GM19324 (cell line): ENCODE data around the gene TASP1.

Source experiments
- ATAC-seq: cut with Tn5 transposase; IDR thresholded peaks from one replicate; pipeline ENCODE4 v1.9.1; 2021; ENCODE audit warnings: mild to moderate bottlenecking, moderate library complexity; ENCODE audit not compliant: unreplicated experiment, low FRiP score

The TASP1 gene

GRCh38 chr20:13452470-13453124 is 186.1 kb downstream of the TASP1 start:
- ATAC-seq: no peak

GRCh38 chr20:13449868-13450434 is 188.8 kb downstream of the TASP1 start:
- no peak for ATAC-seq

GRCh38 chr20:13447385-13448180 is 191.1 kb downstream of the TASP1 start:
- ATAC-seq: no peak

GRCh38 chr20:13443690-13444089 is 195.0 kb downstream of the TASP1 start:
- no peak for ATAC-seq

GRCh38 chr20:13442986-13443385 is 195.7 kb downstream of the TASP1 start:
- ATAC-seq: no peak

DNA sequence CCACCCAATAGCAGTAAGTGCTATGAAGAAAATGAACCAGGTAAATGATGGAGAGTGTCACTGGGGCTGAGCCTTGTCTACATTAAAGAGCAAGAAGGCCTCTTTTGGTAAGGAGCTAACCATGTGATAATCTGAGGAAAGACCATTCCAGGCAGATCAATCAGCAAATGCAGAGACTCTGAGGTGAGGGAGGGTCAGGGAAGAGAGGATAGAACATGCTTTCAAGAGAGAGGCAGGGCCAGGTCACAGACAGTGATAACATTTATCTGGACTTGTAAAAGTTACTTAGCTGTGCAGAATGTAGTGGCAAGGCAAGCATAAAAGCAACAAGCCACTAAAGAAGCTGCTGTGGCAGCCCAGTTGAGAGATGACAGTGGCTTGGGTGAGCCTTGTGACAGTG is 197.3 kb downstream of the TASP1 start:
- ATAC-seq: no peak

DNA sequence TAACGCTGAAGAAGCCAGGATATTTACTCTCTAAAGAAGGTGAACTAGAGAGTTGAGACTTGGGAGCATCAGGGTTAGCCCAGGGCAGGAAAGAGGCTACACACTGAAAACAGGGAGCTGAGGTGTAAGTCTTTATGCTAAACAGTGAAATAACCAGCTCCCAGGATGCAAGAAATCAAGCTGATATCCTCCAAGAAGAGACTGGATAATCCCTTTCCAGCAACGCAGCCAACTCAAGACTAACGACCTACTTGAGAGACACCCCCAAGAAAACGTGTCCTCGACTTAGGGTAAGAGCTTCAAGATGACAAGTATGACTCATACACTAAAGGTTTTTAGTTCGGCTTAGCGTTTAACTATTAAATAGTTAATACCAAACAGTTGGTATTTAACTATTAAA is 202.2 kb downstream of the TASP1 start:
- no peak for ATAC-seq

DNA sequence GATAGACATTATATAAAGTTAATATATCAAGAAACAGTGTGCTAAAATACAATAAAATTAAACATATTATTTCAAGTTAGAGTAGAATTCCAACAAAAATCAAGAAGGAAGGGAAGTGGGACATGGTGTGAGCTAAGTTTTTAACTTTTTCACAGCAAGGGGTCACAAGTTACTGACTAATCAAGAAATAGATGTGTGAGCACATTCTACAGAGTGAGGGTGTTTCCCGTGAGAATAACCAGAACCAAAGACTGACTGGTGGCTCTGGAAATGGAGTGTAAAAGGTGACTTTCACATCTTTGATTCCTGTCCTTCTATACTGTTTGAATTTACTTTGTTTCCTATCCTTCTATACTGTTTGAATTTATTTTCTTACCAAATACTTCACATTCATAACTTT is 206.6 kb downstream of the TASP1 start:
- no peak for ATAC-seq

DNA sequence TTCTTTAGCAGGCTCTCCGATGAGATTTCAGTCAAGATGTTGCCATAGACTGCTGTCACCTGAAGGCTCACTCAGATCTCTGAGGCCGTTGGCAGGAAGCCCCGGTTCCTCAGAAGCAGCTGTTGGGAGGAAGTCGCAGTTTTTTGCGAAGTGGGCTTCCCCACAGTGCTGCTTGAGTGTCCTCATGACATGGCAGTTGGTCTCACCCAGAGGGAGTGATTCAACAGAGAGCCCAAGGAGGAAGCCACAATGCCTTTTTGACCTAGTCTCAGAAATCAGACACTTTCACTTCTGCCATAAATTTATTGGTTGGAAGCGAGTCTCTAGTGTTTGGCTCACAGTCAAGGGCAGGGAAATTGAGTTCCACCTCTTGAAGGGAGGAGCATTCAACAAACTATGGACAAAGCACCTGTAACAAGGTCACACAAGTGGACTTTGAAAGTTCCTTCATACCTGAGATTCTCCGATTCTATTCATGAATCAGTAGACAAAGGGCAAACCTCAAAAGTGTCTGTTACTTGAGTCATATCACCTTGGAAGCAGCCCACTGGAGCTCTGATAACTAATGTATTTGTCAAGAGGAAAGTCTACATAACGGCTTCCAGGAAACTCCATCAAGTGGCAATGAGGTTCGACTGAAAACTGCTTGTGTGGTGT is 208.3 kb downstream of the TASP1 start:
- no peak for ATAC-seq

DNA sequence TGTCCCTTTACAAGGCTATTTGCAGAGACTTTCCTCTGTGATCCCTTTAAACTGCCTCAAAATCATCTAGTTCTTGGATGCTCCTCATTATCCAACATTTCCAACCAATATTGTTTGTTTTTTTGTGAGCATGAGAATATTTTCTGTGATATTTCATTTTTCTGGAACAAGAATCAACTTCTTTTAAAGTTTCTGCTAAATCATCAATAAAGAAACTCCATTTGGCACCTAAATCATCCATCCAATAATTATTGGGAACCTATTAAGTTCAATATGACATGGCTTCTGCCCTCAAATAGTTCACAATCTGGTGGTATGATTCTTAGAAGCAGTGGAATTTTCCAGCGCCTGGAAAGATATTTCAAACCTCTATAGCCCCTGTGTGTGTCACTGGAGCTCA is 210.0 kb downstream of the TASP1 start:
- no peak for ATAC-seq

- ATAC-seq: no peak
Measured at GRCh38 chr20:13426870-13427269, 211.9 kb downstream of the TASP1 start.

DNA sequence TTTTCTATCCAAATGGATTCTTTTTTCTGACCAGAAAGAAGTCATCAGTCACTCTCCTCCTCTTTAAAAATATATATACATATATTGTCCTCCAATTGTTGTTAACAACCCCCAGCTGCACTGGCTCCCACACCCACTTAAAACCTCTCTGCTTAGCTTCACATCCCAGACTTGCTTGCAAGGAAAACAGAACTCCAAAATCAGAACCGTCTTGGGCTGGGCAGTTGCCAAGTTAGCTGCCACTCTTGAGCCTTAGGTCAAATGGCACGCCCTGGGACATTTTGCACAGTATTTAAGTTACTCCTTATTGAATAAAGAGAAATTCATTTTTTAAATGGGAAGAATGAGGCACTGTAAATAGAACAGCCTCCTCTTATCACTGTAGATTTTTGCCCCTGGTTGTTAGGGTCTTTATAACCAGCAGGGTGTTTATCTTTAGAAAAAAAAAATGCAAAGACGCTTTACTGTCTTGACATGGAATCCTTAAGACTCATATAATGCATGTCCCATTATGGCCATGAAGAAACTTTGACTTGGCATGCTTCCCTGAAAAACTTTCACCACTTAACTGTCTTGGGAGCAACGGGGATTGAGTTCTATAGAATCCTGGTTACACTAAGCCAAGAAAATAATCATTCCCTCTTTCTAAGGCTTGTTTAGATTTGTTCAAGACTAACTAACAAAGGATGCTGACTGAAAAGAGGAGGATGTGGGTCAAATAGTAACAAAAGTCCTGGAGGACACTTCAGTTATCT is 213.2 kb downstream of the TASP1 start:
- ATAC-seq: no peak

- no peak for ATAC-seq
Measured at GRCh38 chr20:13424174-13424833, 214.4 kb downstream of the TASP1 start.

- no peak for ATAC-seq
Measured at GRCh38 chr20:13423472-13424173, 215.1 kb downstream of the TASP1 start.

- no peak for ATAC-seq
Measured at GRCh38 chr20:13422637-13423036, 216.1 kb downstream of the TASP1 start.

DNA sequence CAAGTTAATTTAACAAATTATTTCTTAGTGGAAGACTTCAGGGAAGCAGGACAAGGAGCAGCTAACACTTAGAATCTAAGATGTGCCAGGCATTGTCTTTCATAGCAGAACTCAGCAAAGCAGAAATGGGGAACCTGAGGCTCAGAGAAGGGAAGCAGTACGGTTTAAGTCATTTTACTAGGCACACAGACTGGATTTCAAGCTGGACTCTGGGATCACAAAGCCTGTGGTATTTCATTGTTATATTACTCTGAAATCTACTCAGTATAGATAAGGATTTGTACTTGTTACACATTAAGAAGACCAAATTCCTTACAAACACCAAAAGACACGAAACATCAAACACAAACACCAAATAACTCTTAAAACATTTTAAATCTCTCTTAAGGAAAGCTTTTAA is 218.1 kb downstream of the TASP1 start:
- ATAC-seq: no peak

- ATAC-seq: no peak
Measured at GRCh38 chr20:13419477-13419876, 219.3 kb downstream of the TASP1 start.

- ATAC-seq: no peak
Measured at GRCh38 chr20:13418263-13419229, 220.2 kb downstream of the TASP1 start.
